Kidney (tissue), 14 donors: ENCODE data around the gene SMIM34. TPM values are rescaled to one million over a fixed set of nuclear protein-coding genes. Genes with fewer than 3 reads are reported as not detected.

ENCODE experiments used
- DNase-seq, 5 donors: peaks; one replicate each; pipeline ENCODE4 v3.0.0-alpha.2; 2013 to 2020
- FAIRE-seq: peaks from 2 replicates; lab custom pipeline; 2012; peaks lifted over from hg19 to GRCh38; lab: Jason Lieb, UNC
- H3K27ac ChIP-seq, 2 donors: one replicate each; pipeline ENCODE4 v1.7.0; 2013; ENCODE audit warnings: low read depth in 2 of 2, low read length in 2 of 2, inconsistent platforms in 1 of 2
- H3K27me3 ChIP-seq: one replicate; pipeline ENCODE4 v1.7.1; 2013; ENCODE audit warnings: low read length, inconsistent platforms; ENCODE audit not compliant: control insufficient read depth, insufficient read depth
- H3K36me3 ChIP-seq, 3 donors: one replicate each; pipeline versions ENCODE4 v1.7.0 to v1.7.1; 2013; ENCODE audit warnings: low read length in 3 of 3, control low read depth in 1 of 3, inconsistent platforms in 1 of 3; ENCODE audit not compliant: insufficient read depth in 3 of 3, control insufficient read depth in 2 of 3
- H3K4me1 ChIP-seq, 3 donors: one replicate each; pipeline versions ENCODE4 v1.7.0 to v1.7.1; 2013; ENCODE audit warnings: low read length in 3 of 3, inconsistent platforms in 1 of 3, low read depth in 1 of 3; ENCODE audit not compliant: control insufficient read depth in 2 of 3, insufficient read depth in 2 of 3
- H3K4me3 ChIP-seq, 3 donors: one replicate each; pipeline versions ENCODE4 v1.7.0 to v1.8.1; 2013; ENCODE audit warnings: low read length in 3 of 3, control low read depth in 1 of 3, inconsistent platforms in 1 of 3
- H3K9ac ChIP-seq, 3 donors: one replicate each; pipeline versions ENCODE4 v1.7.0 to v1.7.1; 2013; ENCODE audit warnings: low read length in 3 of 3, control low read depth in 1 of 3, inconsistent platforms in 1 of 3
- H3K9me3 ChIP-seq, 3 donors: one replicate each; pipeline versions ENCODE4 v1.7.0 to v1.7.1; 2013; ENCODE audit warnings: low read length in 3 of 3, control low read depth in 1 of 3, inconsistent platforms in 1 of 3; ENCODE audit not compliant: control insufficient read depth in 2 of 3, insufficient read depth in 1 of 3
- intact Hi-C: fragments of 100-400 bp; cut with DNase I; formaldehyde crosslinking; loops from one replicate; pipeline ENCODE4 v1.11.1; 2022
- polyA plus RNA-seq: library from polyadenylated mRNA; stranded (reverse); fragments of 350-450 nt; fragmentation: Illumina TruSeq; extraction: RNeasy Lipid Tissue Mini Kit (QIAGEN cat#74804); gene quantifications from one replicate; pipeline ENCODE4 v1.2.3, GENCODE V29; 2014; ENCODE audit warnings: low read depth, low replicate concordance; ENCODE audit not compliant: insufficient read depth
- total RNA-seq: library from RNA; stranded (reverse); fragmentation: NEBNext Ultra II Directional; extraction: Animal tissue kit (Norgen Biotek cat#: 25700); gene quantifications from one replicate; pipeline ENCODE4 v1.2.1, GENCODE V29; 2021
- TF ChIP-seq, protein P1 (sequence below): IDR thresholded peaks from 3 replicates; pipeline ENCODE4 v1.5.1; 2012; ENCODE audit warnings: mild to moderate bottlenecking, moderate library complexity, borderline replicate concordance; ENCODE audit not compliant: insufficient read depth; ENCODE audit errors: extremely low read depth
- donor health status: control.
- donor health status: control.
- donor health status: control.
- donor health status: control.
- donor health status: control.
- donor health status: DM: yes; HTN: yes; CAD: no.
- donor health status: Normal renal cell carcinoma (clear cell type).

Gene SMIM34
- total and polyA plus RNA-seq, 2 donors from 2014 or later: 0.41 to 1.7 TPM

GRCh38 chr21:34372321-34372720, 51.4 kb downstream of the SMIM34 start:
- Histone ChIP-seq H3K9ac (no peak overlapping the region), H3K36me3 (no peaks in the 10 kb centered on the region), H3K4me3 (no peak overlapping the region), H3K27ac (no peak overlapping the region), H3K27me3 (no peaks in the 10 kb centered on the region), H3K9me3 (no peaks in the 10 kb centered on the region), H3K4me1 (peaks cover 0 to 3% (median 0%) of the 10 kb centered on the region in 3 donors)
- TF ChIP-seq, protein P1, sequence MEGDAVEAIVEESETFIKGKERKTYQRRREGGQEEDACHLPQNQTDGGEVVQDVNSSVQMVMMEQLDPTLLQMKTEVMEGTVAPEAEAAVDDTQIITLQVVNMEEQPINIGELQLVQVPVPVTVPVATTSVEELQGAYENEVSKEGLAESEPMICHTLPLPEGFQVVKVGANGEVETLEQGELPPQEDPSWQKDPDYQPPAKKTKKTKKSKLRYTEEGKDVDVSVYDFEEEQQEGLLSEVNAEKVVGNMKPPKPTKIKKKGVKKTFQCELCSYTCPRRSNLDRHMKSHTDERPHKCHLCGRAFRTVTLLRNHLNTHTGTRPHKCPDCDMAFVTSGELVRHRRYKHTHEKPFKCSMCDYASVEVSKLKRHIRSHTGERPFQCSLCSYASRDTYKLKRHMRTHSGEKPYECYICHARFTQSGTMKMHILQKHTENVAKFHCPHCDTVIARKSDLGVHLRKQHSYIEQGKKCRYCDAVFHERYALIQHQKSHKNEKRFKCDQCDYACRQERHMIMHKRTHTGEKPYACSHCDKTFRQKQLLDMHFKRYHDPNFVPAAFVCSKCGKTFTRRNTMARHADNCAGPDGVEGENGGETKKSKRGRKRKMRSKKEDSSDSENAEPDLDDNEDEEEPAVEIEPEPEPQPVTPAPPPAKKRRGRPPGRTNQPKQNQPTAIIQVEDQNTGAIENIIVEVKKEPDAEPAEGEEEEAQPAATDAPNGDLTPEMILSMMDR: no peak
- DNase-seq (no peak), FAIRE-seq (no peak)
- intact Hi-C loops: no loop called here

GRCh38 chr21:34369741-34370140, 54.0 kb downstream of the SMIM34 start:
- DNase-seq (no peak), FAIRE-seq (no peak)
- TF ChIP-seq, protein P1: no peak
- Histone ChIP-seq H3K4me1 (peaks cover 0 to 3% (median 0%) of the 10 kb centered on the region in 3 donors), H3K27ac (no peak overlapping the region), H3K9me3 (no peaks in the 10 kb centered on the region), H3K4me3 (no peak overlapping the region), H3K36me3 (no peaks in the 10 kb centered on the region), H3K27me3 (no peaks in the 10 kb centered on the region), H3K9ac (no peak overlapping the region)
- intact Hi-C loops: no loop called here

Other genes starting within 250 kb of the SMIM34 start
- gene KCNE2, start 59.9 kb downstream of the SMIM34 start, total RNA-seq: not detected
- gene KCNE2, start 59.9 kb downstream of the SMIM34 start, polyA plus RNA-seq: 0.80 TPM
- 2.6 TPM for gene SMIM11, start 48.4 kb downstream of the SMIM34 start, total RNA-seq
- 6.7 TPM for gene SMIM11, start 48.4 kb downstream of the SMIM34 start, polyA plus RNA-seq
- gene KCNE1, start 88.3 kb upstream of the SMIM34 start, total RNA-seq: 2.5 TPM
- 4.4 TPM for gene KCNE1, start 88.3 kb upstream of the SMIM34 start, polyA plus RNA-seq
- gene RCAN1, start 191.2 kb upstream of the SMIM34 start, total RNA-seq: 31.3 TPM
- gene RCAN1, start 191.2 kb upstream of the SMIM34 start, polyA plus RNA-seq: 55.3 TPM
- gene CLIC6, start 245.0 kb upstream of the SMIM34 start, total RNA-seq: 10.1 TPM
- gene CLIC6, start 245.0 kb upstream of the SMIM34 start, polyA plus RNA-seq: 2.1 TPM